SJSA1 (cell line): ENCODE measurements around the gene PCNT. TPM values are rescaled to one million over a fixed set of nuclear protein-coding genes. Genes with fewer than 3 reads are reported as not detected.

Experiments
- DNase-seq, 2 experiments: peaks; one replicate each; pipeline ENCODE4 v3.0.0-alpha.2; 2015 to 2020; ENCODE audit warnings: low spot score in 2 of 2, low read depth in 1 of 2
- H3K27ac ChIP-seq: fragments of 250-450 bp; sonication (Bioruptor Pico); 2 replicates; pipeline ENCODE4 v1.5.1; 2020; ENCODE audit warnings: mild to moderate bottlenecking, moderate library complexity
- H3K27me3 ChIP-seq: fragments of 250-450 bp; sonication (Bioruptor Pico); replicated peaks from 2 replicates; pipeline ENCODE4 v1.5.1; 2020; ENCODE audit warnings: mild to moderate bottlenecking, moderate library complexity
- H3K36me3 ChIP-seq: fragments of 250-450 bp; sonication (Bioruptor Pico); 2 replicates; pipeline ENCODE4 v1.5.1; 2020; ENCODE audit warnings: mild to moderate bottlenecking
- H3K4me1 ChIP-seq: fragments of 250-450 bp; sonication (Bioruptor Pico); replicated peaks from 2 replicates; pipeline ENCODE4 v1.6.1; 2021; ENCODE audit warnings: mild to moderate bottlenecking
- H3K4me3 ChIP-seq: fragments of 250-450 bp; sonication (Bioruptor Pico); 2 replicates; pipeline ENCODE4 v1.5.1; 2020; ENCODE audit warnings: mild to moderate bottlenecking
- H3K9me3 ChIP-seq: fragments of 250-450 bp; sonication (Bioruptor Pico); replicated peaks from 2 replicates; pipeline ENCODE4 v1.5.1; 2020; ENCODE audit warnings: mild to moderate bottlenecking
- total RNA-seq: library from RNA; depleted of rRNA; stranded (reverse); fragments of >200 nt; shearing (Covaris generic); gene quantifications from 2 replicates; pipeline ENCODE4 v1.2.3, GENCODE V29; 2014

Gene PCNT
- total RNA-seq, 1 experiment from 2014 or later, result 57.3 TPM

DNA sequence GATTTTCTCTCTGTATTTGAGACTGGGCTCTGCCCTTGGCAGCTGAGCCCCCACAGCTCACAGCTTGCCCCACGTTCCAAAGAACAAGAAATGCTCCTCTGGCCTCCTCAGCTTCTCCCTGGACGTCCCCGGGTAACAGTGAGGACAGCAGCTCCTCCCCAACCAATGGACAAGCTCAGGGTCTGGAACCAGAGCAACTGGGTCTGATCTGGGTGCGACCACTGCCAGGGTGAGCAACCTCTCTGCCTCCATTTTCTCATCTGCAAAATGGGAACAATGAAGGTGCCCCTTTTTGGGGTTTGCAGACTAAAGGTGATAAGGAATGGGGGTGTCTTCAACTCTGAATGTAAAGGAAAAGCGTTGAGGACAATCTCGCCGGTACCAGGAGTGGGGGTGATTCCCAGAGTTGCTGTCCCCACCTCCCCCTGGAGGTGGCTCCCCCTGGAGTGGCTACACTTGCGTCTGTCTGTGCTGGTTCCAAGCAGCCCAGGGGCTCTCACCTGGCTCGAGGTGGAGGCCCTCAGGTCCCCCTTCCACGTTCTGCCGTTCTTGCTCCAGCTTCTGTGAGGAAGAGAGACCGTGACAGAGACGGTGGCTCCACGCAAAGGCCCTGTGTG is 7.1 kb upstream of the PCNT start:
- H3K4me1 ChIP-seq, result peaks cover 5% of the 10 kb centered on the region
- H3K36me3 ChIP-seq, result peaks cover 83% of the 10 kb centered on the region
- no peaks in the 10 kb centered on the region for H3K9me3 ChIP-seq
- no peak overlapping the region for H3K27ac ChIP-seq
- no peak overlapping the region for H3K4me3 ChIP-seq
- H3K27me3 ChIP-seq, result no peaks in the 10 kb centered on the region
- DNase-seq, result no peak

DNA sequence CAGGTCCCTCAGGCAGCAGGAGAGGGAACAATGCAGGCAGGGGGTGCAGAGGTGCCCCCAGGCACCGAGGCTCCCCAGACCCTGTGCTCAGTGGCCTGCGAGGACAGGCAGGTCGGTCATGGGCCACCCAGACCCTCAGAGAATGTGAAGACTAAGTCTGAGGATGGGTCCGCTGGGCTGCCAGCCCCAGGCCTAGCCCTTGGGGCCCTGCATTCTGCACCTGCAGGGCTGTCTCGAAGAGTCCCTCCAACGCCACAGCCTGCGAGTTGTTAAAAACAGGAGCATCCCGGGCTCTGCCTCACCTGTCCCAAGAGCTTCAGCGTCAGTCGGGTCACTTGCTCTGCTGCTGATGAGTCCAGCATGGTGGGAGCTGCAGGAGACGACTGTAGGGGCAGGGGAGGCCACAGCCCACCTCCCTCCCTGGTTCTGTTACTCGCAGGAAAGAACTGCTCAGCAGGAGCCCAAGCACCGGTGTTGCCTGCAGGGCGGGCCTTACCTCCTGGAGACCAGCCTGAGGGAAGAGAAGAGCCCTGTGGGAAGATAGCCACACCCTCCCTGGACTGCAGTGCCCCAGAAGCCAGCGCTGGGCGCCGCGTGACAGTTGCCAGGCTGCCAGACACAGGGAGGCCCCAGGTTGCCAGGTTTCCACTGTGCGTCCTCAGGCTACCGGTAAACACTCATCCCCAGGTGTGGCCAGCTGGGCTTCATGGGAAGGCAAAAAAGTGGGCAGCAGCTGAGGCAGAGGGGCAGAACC is 6.1 kb upstream of the PCNT start:
- DNase-seq, result peak in 1 of 2 experiments; percentile 44
- Histone ChIP-seq H3K27ac (no peak overlapping the region), H3K4me3 (no peak overlapping the region), H3K4me1 (peaks cover 16% of the 10 kb centered on the region), H3K9me3 (no peaks in the 10 kb centered on the region), H3K36me3 (peaks cover 87% of the 10 kb centered on the region), H3K27me3 (no peaks in the 10 kb centered on the region)

DNA sequence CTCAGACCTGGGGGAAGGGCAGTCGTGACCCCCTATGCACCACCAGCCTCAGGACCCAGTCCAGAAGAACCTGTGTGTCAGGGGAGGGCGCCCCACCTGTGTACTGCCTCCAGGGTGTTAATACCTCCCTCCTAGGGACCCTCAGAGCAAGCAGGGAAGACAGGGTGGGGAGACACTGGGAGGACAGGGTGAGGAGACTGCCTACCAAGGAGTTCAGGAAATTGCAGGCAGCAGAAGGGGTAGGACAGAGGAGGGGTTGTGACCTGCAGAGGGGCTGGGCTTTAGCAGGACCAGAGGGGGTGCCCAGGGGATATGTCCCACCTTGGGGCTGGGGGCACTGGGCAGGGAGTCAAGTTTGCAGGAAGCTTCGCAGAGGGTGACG is 5.5 kb upstream of the PCNT start:
- Histone ChIP-seq H3K36me3 (peaks cover 87% of the 10 kb centered on the region), H3K4me1 (peaks cover 19% of the 10 kb centered on the region), H3K27me3 (no peaks in the 10 kb centered on the region), H3K4me3 (no peak overlapping the region), H3K27ac (no peak overlapping the region), H3K9me3 (no peaks in the 10 kb centered on the region)
- DNase-seq, result no peak

DNA sequence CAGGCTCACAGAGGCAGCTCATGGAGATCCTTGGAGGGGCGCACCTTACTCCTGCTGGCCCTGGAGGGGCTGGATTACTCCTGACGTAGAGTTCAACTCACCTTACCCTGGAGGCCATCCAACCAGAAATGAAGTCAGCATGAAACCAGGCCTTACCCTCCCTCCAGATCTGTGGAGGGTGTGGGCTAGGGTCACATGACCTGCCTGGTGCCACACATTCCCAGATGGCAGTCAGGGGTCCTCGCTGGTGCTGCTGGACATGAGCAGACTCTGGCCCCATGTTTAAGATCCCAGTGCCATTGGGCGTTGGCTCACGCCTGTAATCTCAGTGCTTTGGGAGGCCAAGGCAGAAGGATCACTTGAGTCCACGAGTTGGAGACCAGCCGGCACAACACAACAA is 4.8 kb upstream of the PCNT start:
- no peaks in the 10 kb centered on the region for H3K9me3 ChIP-seq
- H3K36me3 ChIP-seq, result peaks cover 86% of the 10 kb centered on the region
- no peak for DNase-seq
- no peak overlapping the region for H3K4me3 ChIP-seq
- H3K27ac ChIP-seq, result no peak overlapping the region
- no peaks in the 10 kb centered on the region for H3K27me3 ChIP-seq
- H3K4me1 ChIP-seq, result peaks cover 19% of the 10 kb centered on the region

DNA sequence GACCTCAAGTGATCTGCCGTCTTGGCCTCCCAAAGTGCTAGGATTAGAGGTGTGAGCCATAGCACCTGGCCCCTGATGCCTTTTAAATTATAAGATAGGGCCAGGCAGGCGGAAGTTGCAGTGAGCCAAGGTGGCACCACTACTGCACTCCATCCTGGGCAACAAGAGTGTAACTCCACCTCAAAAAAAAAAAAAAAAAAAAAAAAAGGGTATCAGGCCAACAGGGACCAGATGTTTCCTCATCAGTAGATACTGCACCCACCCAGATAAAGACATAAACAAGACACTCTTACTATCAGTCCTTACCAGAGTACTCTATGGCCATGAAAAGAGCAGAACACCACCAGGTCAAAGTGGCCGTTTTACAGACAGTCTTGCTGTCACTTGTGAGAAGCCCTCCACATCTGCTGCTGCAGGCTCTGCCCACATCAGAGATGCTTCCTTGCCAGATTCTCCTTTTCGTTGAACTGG is 3.6 kb upstream of the PCNT start:
- DNase-seq, result no peak
- H3K4me3 ChIP-seq, result no peak overlapping the region
- H3K4me1 ChIP-seq, result peaks cover 24% of the 10 kb centered on the region
- no peaks in the 10 kb centered on the region for H3K27me3 ChIP-seq
- no peak overlapping the region for H3K27ac ChIP-seq
- peaks cover 81% of the 10 kb centered on the region for H3K36me3 ChIP-seq
- H3K9me3 ChIP-seq, result peaks cover 4% of the 10 kb centered on the region; the same call in 1 of the 2 replicates

DNA sequence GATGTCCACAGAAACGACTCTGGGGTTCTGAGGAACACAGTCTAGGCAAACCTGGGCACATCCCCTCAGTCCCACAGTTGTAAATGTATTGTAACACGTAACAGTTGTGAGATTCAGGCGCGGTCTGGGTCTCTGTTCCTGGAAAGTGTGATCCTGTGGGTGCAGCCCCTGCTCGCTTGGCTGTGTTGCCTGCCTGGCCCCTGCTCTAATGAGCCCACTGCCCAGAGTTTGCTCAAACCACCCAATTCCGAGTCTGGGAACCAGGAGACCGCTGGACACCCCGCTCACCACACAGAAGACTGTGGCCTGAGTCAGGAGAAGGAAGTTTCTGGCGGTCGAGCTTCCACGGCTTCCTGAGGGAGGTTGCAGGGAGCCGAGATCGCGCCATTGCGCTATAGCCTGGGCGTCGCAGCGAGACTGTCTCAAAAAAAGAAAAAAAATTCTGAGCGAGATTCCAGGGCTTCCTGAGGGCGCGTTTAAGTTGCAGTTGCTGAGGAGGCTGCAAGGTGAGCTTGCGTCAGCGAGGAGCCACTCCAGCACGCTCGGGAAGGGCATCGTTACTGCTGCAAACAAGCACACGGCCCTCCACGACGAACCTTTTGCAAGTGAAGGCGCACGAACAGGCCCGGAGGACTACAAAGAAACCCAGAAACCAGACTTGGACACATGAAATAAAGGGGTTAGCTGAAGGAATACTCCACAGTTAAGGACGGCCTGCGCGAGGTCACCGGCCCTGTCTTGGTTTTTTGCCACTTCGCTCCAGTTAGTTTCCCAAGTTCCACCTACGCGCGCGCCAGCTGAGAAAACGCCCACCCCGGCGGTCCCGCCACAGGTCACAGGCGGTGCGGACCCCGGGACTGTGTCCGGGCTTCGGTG is 1.4 kb upstream of the PCNT start:
- Histone ChIP-seq H3K9me3 (peaks cover 4% of the 10 kb centered on the region; the same call in 1 of the 2 replicates), H3K4me3 (peak overlapping the region; percentile 93), H3K36me3 (peaks cover 80% of the 10 kb centered on the region), H3K27ac (peak overlapping the region; percentile 98), H3K27me3 (no peaks in the 10 kb centered on the region), H3K4me1 (peaks cover 43% of the 10 kb centered on the region)
- DNase-seq, result peak in 1 of 2 experiments; percentile 38

DNA sequence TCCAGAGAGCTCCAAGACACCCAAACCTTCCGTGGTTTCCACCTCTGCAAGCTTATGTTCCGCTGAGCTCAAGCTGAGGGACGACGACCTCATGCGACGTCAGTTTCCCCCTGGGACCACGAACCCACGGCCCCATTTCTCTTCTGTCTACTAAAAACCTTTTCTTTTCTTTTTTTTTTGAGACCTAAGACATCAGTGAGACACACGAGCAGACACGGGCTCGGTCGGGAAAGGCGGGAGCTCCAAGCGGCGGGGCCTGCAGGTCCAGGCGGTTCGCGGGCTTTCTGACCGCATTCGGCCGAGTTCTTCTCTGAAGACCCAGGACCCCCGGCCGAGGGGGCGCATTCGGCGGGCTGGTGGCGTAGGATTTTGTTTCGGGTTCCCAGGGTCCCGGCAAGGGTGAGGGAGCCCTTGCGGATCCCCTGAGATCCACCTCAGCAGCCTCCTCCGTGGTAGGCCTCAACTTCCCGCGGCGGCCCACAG is 688 bp upstream of the PCNT start:
- Histone ChIP-seq H3K27me3 (no peaks in the 10 kb centered on the region), H3K4me3 (peak overlapping the region; percentile 93), H3K36me3 (peaks cover 78% of the 10 kb centered on the region), H3K9me3 (peaks cover 4% of the 10 kb centered on the region; the same call in 1 of the 2 replicates), H3K4me1 (peaks cover 45% of the 10 kb centered on the region), H3K27ac (peak overlapping the region; percentile 98)
- DNase-seq, result no peak

DNA sequence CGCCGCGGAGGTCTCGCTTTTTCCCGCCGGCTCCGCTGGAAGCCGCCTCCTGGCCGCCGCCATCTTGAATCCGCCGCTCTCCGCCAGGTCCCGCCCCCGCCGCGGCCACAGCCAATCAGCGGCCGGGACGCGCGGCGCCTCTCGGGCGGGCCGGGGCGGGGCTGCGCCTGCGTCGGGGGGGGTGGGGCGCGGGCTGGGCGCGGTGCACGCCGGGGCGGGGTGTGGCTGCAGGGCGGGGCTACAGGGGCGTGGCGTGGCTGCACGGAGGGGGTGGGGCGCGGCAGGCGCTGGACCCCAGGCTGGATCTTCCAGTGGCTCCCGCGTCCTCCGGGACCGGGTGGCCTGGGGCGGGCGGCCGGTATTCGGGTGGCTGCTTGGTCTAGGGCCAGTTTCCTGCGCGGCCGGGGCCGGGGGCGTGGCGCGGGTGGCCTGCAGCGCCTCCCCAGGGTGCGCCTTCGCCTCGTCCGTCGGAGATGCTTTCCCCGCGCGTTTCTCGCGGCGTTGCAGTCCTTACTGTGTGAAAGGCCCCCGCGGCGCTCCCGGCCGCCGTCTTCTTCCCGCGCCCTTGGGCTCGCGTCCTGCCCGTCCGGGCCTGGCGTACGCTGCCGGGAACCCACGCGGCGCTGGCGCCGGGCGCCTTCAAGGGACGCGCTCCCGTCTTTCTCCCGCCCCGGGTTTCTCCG is 575 bp downstream of the PCNT start:
- peaks cover 77% of the 10 kb centered on the region for H3K36me3 ChIP-seq
- peak overlapping the region; percentile 93 for H3K4me3 ChIP-seq
- peak; percentile 85 to 93 for DNase-seq
- peaks cover 45% of the 10 kb centered on the region for H3K4me1 ChIP-seq
- H3K27ac ChIP-seq, result peak overlapping the region; percentile 98
- no peaks in the 10 kb centered on the region for H3K27me3 ChIP-seq
- peaks cover 4% of the 10 kb centered on the region; the same call in 1 of the 2 replicates for H3K9me3 ChIP-seq

DNA sequence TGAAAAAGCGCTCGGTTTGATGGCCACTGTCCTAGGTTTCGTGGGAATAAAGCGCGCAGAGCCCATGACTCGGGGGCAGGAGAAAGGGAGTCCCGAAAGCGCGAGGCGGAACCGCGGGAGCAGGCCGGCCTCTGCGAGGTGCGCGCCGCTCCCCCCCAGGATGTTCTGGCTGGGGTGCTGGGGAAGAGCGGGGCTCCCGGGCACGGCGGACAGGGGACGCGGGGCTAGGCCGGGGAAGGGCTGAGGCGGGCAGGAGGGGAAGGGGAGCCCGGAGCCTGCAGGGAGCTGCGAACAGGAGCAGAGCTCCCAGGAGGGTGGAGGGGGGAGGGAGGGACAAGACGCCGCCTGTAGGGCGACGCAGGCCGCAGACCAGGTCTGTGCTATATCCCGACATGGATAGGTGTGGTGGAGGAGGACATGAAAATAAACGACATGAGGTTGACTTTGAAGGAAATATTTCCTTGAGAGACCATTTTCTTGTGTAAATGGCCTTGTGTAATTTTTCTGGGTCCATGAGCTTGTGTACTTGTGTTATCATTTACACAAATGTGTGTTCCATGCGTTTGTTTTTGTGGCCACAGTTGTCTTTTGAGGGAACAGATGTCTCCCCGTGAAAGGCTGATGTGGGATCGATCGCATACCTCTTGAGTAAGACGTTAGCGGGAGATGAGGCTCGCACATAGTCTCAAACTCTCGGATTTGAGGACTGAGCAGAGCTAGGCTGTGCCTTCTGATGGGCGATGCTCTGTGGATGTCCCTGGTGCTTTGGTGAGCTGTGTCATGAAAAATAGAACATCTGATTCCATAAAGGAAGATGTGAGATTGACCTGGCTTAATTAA is 1.3 kb downstream of the PCNT start:
- peaks cover 82% of the 10 kb centered on the region for H3K36me3 ChIP-seq
- H3K27ac ChIP-seq, result peak overlapping the region; percentile 75
- DNase-seq, result peak; percentile 40 to 67
- peak overlapping the region; percentile 93 for H3K4me3 ChIP-seq
- peaks cover 4% of the 10 kb centered on the region; the same call in 1 of the 2 replicates for H3K9me3 ChIP-seq
- no peaks in the 10 kb centered on the region for H3K27me3 ChIP-seq
- peaks cover 45% of the 10 kb centered on the region for H3K4me1 ChIP-seq

DNA sequence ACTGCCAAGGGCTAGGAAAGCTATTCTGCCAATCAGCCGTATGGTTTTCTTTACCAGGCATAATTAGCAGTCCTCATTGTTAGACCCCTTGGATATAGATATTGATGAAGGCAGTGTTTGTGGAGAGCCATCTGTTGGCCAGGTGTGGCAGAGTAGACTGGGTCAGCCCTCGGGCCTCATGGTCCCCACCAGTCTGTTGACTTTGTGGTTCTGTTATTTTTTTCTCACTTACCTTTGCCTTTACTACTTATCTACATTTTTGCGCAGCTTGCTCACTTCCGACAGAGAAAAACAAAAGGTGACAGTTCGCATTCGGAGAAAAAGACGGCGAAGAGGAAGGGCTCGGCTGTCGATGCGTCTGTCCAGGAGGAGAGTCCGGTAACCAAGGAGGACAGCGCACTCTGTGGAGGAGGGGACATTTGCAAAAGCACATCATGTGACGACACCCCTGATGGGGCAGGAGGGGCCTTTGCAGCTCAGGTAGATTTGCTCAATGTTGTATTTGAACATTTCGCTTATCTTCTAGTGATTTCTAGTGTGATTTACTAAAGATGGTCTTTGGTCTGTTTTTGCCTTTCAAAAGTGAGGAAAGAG is 2.3 kb downstream of the PCNT start:
- H3K27me3 ChIP-seq, result no peaks in the 10 kb centered on the region
- peak overlapping the region; percentile 93 for H3K4me3 ChIP-seq
- H3K4me1 ChIP-seq, result peaks cover 44% of the 10 kb centered on the region
- no peak for DNase-seq
- H3K36me3 ChIP-seq, result peaks cover 84% of the 10 kb centered on the region
- H3K9me3 ChIP-seq, result peaks cover 4% of the 10 kb centered on the region; the same call in 1 of the 2 replicates
- H3K27ac ChIP-seq, result no peak overlapping the region

DNA sequence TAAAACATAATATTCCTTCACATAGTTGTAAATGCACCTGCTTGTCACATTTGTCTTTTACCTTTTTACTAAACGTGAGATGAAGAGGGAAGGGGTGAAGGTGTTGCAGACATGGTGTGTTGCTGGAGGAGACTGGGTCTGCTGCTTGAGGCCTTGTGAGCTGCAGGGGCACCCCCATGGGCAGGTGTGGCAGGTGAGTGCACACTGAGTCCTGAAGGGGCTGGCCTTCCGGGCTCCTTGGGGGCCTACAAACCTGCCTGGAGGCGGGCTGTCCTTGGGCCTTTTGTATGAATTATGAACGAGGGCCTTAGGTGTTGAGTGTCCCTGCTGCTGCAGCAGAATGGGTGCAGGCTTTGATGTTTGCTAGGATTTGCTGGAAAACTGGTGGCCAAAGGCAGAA is 3.8 kb downstream of the PCNT start:
- H3K27me3 ChIP-seq, result no peaks in the 10 kb centered on the region
- peaks cover 4% of the 10 kb centered on the region; the same call in 1 of the 2 replicates for H3K9me3 ChIP-seq
- DNase-seq, result no peak
- no peak overlapping the region for H3K27ac ChIP-seq
- H3K36me3 ChIP-seq, result peaks cover 83% of the 10 kb centered on the region
- peaks cover 40% of the 10 kb centered on the region for H3K4me1 ChIP-seq
- H3K4me3 ChIP-seq, result no peak overlapping the region

DNA sequence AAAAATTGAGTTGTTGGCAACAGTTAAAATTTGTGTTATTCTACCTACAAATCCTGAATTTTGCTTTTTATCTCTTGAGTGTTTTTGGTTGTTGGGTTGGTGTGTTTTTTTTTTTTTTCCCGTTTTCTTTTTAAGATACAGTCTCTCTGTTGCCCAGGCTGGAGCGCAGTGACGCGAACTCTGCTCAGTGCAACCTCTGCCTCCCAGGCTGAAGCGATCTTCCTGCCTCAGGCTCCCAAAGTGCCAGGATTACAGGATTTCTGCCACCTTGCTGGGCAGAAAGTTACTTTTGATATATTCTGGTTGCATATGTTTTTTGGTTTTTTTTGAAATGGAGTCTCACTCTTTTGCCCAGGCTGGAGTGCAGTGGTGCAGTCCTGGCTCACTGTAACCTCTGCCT is 4.2 kb downstream of the PCNT start:
- no peak for DNase-seq
- Histone ChIP-seq H3K36me3 (peaks cover 82% of the 10 kb centered on the region), H3K27ac (no peak overlapping the region), H3K27me3 (no peaks in the 10 kb centered on the region), H3K4me3 (no peak overlapping the region), H3K9me3 (peaks cover 4% of the 10 kb centered on the region; the same call in 1 of the 2 replicates), H3K4me1 (peaks cover 40% of the 10 kb centered on the region)
